22Rv1 (cell line): ENCODE measurements around the gene MYO18B.

Experiments used
- H3K27ac ChIP-seq: fragments of 450-650 bp; 2 replicates; pipeline ENCODE4 v1.5.1; 2017
- ZFX ChIP-seq: fragments of 450-650 bp; IDR thresholded peaks from 2 replicates; pipeline ENCODE4 v1.6.1; 2017; ENCODE audit warnings: antibody characterized with exemption, borderline replicate concordance
- TF ChIP-seq, protein P1 (sequence below): fragments of 450-650 bp; IDR thresholded peaks from 2 replicates; pipeline ENCODE4 v1.5.1; 2017; ENCODE audit warnings: mild to moderate bottlenecking

Gene MYO18B

DNA sequence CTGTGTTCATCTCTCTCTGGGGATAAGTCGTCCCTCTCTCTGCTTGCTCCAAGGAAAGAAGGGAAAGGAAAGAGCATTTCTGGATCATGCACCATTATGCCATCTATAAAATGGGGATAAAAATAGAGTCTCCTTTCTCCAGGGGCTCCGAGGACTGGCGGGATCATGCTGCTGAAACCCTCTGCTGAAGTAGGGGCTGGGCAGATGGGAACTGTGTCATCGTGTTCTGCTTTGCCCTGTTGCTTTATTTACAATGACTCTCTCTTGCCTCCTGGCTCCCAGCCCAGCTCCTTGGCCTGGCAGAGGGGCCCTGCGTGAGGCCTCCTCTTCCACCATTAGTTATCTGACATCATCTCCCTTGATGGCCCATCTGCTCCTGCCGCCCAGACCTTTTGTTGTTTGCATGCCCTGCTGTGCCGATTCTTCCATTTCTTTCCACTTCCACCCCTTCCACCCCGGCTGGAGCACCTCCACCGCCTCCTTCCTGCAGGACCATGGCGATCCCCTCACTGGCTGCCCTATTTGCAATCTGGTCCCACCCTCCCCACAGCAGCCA is 200.9 kb downstream of the MYO18B start:
- TF ChIP-seq, protein P1, sequence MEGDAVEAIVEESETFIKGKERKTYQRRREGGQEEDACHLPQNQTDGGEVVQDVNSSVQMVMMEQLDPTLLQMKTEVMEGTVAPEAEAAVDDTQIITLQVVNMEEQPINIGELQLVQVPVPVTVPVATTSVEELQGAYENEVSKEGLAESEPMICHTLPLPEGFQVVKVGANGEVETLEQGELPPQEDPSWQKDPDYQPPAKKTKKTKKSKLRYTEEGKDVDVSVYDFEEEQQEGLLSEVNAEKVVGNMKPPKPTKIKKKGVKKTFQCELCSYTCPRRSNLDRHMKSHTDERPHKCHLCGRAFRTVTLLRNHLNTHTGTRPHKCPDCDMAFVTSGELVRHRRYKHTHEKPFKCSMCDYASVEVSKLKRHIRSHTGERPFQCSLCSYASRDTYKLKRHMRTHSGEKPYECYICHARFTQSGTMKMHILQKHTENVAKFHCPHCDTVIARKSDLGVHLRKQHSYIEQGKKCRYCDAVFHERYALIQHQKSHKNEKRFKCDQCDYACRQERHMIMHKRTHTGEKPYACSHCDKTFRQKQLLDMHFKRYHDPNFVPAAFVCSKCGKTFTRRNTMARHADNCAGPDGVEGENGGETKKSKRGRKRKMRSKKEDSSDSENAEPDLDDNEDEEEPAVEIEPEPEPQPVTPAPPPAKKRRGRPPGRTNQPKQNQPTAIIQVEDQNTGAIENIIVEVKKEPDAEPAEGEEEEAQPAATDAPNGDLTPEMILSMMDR = no peak
- TF ChIP-seq ZFX = no peak
- H3K27ac ChIP-seq = no peak overlapping the region

DNA sequence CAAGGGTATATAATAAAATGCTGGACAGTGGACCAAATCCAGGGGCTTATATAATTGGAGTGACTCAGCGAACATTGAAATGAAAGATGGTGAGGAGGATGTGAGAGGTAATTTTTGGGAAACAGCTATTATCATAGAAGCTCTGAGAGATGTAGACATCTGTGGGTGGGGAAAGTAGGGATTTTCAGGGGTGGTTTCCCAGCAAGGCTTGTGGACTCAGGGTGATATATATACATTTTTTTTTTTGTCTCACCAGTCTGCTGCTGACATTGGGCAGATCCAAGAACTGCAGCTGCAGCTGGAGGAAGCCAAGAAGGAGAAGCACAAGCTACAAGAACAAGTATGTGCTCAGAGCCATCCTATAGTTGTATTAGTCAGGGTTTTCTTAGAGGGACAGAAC is 208.1 kb downstream of the MYO18B start:
- H3K27ac ChIP-seq = no peak overlapping the region
- no peak for TF ChIP-seq ZFX
- TF ChIP-seq, protein P1 = no peak

DNA sequence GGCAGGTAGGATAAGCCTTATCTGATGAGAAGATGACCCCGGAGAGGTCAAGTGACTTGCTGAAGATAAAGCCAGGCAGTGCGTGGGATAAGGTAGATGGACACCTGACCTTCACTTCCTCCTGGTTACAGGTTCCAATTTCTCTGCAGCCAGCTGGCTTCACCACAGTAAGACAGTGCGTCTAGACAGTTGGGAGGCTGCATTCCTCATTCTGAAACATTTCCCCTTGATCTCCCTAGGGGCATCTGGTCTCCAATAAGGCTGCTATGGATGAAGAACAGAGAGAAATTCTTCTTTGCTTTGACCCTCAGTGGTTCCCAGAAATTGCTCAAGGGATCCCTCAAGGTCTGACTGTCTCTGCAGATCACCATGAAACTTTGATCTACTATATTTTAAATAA is 211.3 kb downstream of the MYO18B start:
- TF ChIP-seq ZFX = no peak
- TF ChIP-seq, protein P1 = no peak
- H3K27ac ChIP-seq = no peak overlapping the region

DNA sequence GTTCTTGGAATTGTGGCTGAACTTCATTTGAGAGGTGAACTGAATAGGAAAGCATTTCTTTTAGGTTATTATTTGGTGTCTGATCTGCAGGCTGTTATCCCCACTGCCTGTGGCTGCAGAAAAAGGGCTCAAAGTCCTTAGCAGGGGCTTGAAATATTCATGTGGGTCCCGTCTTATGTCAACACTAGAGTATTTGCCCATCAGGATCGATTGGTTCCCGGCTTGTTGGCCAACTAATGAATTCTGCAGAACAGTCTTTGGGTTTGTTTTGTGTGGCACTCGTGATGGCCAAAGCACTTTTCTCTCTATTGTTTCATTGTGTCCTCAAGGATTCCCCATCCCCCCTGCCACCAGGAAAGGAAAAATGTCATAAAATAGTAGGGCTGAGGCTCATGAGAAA is 211.9 kb downstream of the MYO18B start:
- no peak overlapping the region for H3K27ac ChIP-seq
- TF ChIP-seq, protein P1 = no peak
- no peak for TF ChIP-seq ZFX

DNA sequence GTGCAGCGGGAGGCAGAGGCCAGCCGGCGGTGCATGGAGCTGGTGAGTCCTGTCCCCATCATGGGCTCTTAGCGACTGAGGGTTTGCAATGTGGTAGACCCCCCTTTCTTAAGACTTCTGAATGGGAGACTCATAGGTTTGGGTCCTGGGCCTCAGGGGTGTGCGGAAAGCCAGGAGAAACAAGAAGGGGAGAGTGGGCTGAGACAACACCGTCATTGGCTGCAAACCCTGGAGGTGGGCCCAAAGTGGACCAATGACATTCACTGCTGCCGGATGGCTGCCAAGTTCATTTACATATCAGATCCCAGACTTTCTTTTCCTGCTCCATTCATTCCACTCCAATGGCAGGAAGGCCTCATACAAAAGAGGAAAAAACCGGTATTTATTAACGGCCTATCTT is 213.3 kb downstream of the MYO18B start:
- no peak overlapping the region for H3K27ac ChIP-seq
- TF ChIP-seq, protein P1 = no peak
- no peak for TF ChIP-seq ZFX

DNA sequence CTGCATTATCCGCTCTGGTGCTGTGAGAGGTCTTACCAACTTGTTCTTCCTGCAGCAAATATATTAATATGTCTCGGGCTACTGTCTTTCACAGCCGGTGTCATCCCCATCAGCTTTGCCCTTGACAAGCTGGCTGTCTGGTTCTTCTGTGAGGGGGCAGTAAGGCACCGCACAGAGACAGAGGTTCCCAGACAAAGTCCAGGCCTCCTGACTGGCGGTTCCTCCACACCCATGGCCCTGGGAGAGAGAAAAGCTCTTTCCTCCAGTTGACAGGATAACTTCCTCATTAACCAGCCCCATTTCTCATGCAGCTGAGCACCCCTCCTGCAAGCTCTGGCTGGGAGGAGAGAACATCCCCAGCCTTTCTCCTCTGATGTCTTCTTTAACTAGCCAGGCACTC is 214.8 kb downstream of the MYO18B start:
- no peak overlapping the region for H3K27ac ChIP-seq
- TF ChIP-seq, protein P1 = no peak
- no peak for TF ChIP-seq ZFX

DNA sequence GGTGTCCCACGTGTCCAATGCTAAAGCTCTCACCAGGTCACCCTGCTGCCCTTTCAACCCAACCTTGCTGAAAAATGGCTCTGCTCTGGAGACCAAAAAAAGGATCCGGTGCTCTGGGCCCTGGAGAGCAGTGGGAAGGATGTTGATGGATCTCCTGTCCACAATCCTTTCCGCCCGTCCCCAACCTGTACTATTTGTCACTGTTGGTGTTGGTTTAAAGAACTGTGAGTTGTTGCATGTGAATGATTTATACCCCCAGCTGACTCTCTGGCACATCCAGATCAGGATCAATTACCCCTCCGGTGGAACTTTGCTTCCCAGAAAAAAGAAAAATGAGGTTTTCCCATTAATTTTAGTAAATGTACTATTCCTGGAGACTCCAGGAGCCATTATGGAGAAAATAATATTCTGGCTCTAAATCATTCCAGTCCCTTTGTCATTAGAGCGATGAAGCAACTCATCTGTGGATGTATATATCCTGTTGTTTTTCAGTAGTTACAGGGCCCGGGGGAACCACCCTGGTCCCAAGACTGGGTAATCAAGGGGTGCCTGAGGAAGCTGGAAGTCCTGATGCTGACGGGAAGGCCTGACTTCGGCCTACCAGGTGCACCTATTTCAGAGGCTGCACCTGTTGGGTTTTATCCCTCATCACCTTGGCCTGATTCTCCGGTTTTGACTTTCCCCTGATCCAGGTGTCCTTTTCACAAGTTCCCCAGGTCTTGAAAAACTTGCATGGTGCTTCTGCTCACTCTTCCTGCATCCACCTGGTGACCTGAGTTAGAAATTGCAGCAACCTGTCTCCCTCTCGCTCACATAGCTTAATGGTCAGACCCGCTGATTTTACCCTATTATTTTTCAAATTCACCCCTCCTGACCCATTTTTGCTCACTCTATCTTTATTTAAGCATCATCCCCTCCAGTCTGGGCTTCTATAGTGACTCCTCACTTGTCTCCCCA is 218.1 kb downstream of the MYO18B start:
- TF ChIP-seq, protein P1 = no peak
- no peak for TF ChIP-seq ZFX
- H3K27ac ChIP-seq = no peak overlapping the region
